SK-N-SH treated with all-trans-retinoic acid at 6 μM for 48 hours (cell line): ENCODE measurements around the gene ZNF433.

ENCODE experiments used
- ATAC-seq: fragments of 200-7000 bp; cut with Tn5 transposase; 3 replicates; pipeline ENCODE4 v1.9.1; 2020; ENCODE audit warnings: mild to moderate bottlenecking, moderate library complexity
- ARNTL ChIP-seq: fragments of 450-650 bp; formaldehyde crosslinking; IDR thresholded peaks from 2 replicates; pipeline ENCODE4 v1.5.0; 2020; ENCODE audit warnings: low read depth, mild to moderate bottlenecking, moderate library complexity, borderline replicate concordance
- CSDC2 ChIP-seq: fragments of 250-450 bp; sonication (Bioruptor Pico); IDR thresholded peaks from 2 replicates; pipeline ENCODE4 v1.5.0; 2020; ENCODE audit warnings: mild to moderate bottlenecking, moderate library complexity
- ESRRG ChIP-seq: fragments of 250-450 bp; sonication (Bioruptor Pico); IDR thresholded peaks from 2 replicates; pipeline ENCODE4 v1.6.1; 2021; ENCODE audit warnings: mild to moderate bottlenecking
- GLIS3 ChIP-seq: fragments of 250-450 bp; sonication (Bioruptor Pico); IDR thresholded peaks from 2 replicates; pipeline ENCODE4 v1.5.0; 2020; ENCODE audit warnings: mild to moderate bottlenecking, moderate library complexity
- ISL1 ChIP-seq: fragments of 250-450 bp; sonication (Bioruptor Pico); IDR thresholded peaks from 2 replicates; pipeline ENCODE4 v2.1.2; 2022; ENCODE audit warnings: mild to moderate bottlenecking, moderate library complexity
- PPARA ChIP-seq: fragments of 250-450 bp; sonication (Bioruptor Pico); IDR thresholded peaks from 2 replicates; pipeline ENCODE4 v1.5.0; 2020; ENCODE audit warnings: mild to moderate bottlenecking, borderline replicate concordance
- RARB ChIP-seq: fragments of 250-450 bp; sonication (Bioruptor Pico); IDR thresholded peaks from 2 replicates; pipeline ENCODE4 v1.8.0; 2021; ENCODE audit warnings: mild to moderate bottlenecking, moderate library complexity
- SNAI2 ChIP-seq: fragments of 250-450 bp; sonication (Bioruptor Pico); IDR thresholded peaks from 2 replicates; pipeline ENCODE4 v1.5.0; 2020; ENCODE audit warnings: mild to moderate bottlenecking, moderate library complexity
- TCF4 ChIP-seq: fragments of 250-450 bp; sonication (Bioruptor Pico); IDR thresholded peaks from 2 replicates; pipeline ENCODE4 v1.8.0; 2021; ENCODE audit warnings: mild to moderate bottlenecking, moderate library complexity, borderline replicate concordance
- TOX ChIP-seq: fragments of 250-450 bp; sonication (Bioruptor Pico); IDR thresholded peaks from 2 replicates; pipeline ENCODE4 v1.8.0; 2021; ENCODE audit warnings: mild to moderate bottlenecking, moderate library complexity, borderline replicate concordance
- ZC3H10 ChIP-seq: fragments of 250-450 bp; sonication (Bioruptor Pico); IDR thresholded peaks from 2 replicates; pipeline ENCODE4 v1.5.1; 2021; ENCODE audit warnings: mild to moderate bottlenecking, moderate library complexity
- ZFP3 ChIP-seq: fragments of 250-450 bp; sonication (Bioruptor Pico); IDR thresholded peaks from 2 replicates; pipeline ENCODE4 v1.5.0; 2020; ENCODE audit warnings: mild to moderate bottlenecking, moderate library complexity
- ZNF565 ChIP-seq: fragments of 450-650 bp; formaldehyde crosslinking; conservative IDR thresholded peaks from 2 replicates; pipeline ENCODE4 v1.5.0; 2020; ENCODE audit warnings: low read depth, mild to moderate bottlenecking, moderate library complexity
- ZNF8 ChIP-seq: fragments of 450-650 bp; formaldehyde crosslinking; IDR thresholded peaks from 2 replicates; pipeline ENCODE4 v1.5.0; 2020; ENCODE audit warnings: mild to moderate bottlenecking, moderate library complexity
- TF ChIP-seq, protein P1 (sequence below): fragments of 250-450 bp; sonication (Bioruptor Pico); IDR thresholded peaks from 2 replicates; pipeline ENCODE4 v1.8.0; 2020; ENCODE audit warnings: mild to moderate bottlenecking, moderate library complexity, borderline replicate concordance
- TF ChIP-seq, protein P2 (sequence below): fragments of 250-450 bp; sonication (Bioruptor Pico); IDR thresholded peaks from 2 replicates; pipeline ENCODE4 v1.5.1; 2020; ENCODE audit warnings: low read depth, mild to moderate bottlenecking, moderate library complexity
- TF ChIP-seq, protein P3 (sequence below): fragments of 250-450 bp; sonication (Bioruptor Pico); IDR thresholded peaks from 2 replicates; pipeline ENCODE4 v1.5.1; 2021; ENCODE audit warnings: mild to moderate bottlenecking, moderate library complexity
- TF ChIP-seq, protein P4 (sequence below): fragments of 250-450 bp; sonication (Bioruptor Pico); IDR thresholded peaks from 2 replicates; pipeline ENCODE4 v1.5.0; 2020; ENCODE audit warnings: mild to moderate bottlenecking, moderate library complexity

Gene ZNF433

DNA sequence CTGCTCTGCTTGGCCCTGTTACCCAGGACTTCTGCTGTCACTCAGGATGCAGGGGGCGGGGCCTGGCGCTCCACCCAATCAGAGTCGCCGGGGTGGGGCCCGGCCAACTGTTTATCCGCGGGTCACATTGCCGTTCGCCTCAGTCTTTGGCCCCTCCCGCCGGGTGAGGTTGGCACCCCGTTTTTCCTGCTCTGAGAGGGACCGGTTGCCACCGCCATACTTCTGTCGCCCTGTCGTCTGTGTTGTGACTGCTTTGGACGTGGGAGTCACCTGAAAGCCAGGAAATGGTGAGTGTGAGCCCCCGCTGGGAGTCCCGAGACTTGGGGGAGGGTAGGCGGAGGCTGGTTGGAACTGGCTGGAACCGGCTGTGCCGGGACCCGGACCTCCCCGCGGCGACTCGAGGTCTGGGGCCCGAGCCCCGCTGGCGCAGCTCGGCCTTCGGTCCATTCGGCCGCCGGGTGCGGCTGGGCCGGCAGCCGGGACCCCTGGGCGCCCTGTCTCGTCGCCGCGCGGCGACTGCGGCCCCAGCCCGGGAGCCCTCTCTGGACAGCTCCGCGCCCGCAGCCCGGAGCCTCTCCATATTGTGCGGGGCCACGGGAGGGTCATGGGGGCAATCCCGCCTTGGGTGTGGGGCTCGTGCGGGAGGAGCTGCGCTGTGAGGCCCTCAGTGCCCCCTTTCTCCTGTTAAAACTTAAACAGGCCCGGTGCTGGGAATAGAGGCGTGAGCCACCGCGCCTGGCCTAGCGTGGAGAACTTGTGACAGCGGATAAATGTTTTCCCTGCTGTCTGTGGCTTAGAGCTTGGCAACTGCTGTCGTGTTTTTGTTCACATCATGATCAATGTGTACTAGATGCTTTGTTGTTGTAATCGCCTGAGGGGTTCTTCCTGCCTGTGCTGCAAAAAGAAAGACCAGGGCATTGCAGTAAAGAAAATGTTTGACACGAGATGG, 29.4 kb upstream of the ZNF433 start, which contains the start of gene ZNF844:
ZNF844 (plus strand) TSS at position 142 of the 949 bp plus-strand sequence; CDS start at position 285, 143 bp downstream.
- TF ChIP-seq, protein P1, sequence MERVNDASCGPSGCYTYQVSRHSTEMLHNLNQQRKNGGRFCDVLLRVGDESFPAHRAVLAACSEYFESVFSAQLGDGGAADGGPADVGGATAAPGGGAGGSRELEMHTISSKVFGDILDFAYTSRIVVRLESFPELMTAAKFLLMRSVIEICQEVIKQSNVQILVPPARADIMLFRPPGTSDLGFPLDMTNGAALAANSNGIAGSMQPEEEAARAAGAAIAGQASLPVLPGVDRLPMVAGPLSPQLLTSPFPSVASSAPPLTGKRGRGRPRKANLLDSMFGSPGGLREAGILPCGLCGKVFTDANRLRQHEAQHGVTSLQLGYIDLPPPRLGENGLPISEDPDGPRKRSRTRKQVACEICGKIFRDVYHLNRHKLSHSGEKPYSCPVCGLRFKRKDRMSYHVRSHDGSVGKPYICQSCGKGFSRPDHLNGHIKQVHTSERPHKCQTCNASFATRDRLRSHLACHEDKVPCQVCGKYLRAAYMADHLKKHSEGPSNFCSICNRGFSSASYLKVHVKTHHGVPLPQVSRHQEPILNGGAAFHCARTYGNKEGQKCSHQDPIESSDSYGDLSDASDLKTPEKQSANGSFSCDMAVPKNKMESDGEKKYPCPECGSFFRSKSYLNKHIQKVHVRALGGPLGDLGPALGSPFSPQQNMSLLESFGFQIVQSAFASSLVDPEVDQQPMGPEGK (CRISPR knock-in tag), result 0 out of 2 replicates have a peak, but pooled peaks have one; percentile 36
- TF ChIP-seq ZC3H10 (CRISPR knock-in tag), result no peak
- peak; percentile 93 for ATAC-seq

DNA sequence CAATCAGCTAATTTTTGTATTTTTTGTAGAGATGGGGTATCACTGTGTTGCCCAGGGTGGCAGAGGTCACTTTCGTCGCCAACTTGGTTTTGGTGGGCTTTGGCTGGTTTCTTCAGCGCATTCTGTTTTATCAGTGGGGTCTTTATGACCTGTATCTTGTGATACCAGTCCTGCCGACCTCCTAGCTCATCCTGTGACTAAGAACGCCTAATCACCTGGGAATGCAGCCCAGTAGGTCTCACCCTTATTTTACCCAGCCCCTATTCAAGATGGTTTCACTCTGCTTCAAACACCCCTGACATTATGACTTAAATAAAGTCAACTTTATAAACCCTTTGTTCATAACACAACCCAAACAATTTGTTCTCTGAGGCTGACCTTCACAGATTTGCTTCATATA, 20.3 kb upstream of the ZNF433 start:
- ATAC-seq, result no peak
- TF ChIP-seq CSDC2, result no peak
- TF ChIP-seq, protein P2, sequence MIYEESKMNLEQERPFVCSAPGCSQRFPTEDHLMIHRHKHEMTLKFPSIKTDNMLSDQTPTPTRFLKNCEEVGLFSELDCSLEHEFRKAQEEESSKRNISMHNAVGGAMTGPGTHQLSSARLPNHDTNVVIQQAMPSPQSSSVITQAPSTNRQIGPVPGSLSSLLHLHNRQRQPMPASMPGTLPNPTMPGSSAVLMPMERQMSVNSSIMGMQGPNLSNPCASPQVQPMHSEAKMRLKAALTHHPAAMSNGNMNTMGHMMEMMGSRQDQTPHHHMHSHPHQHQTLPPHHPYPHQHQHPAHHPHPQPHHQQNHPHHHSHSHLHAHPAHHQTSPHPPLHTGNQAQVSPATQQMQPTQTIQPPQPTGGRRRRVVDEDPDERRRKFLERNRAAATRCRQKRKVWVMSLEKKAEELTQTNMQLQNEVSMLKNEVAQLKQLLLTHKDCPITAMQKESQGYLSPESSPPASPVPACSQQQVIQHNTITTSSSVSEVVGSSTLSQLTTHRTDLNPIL, result no peak
- TF ChIP-seq PPARA (CRISPR knock-in tag), result no peak
- TF ChIP-seq ZNF565 (CRISPR knock-in tag), result no peak
- no peak for TF ChIP-seq RARB (CRISPR knock-in tag)
- TF ChIP-seq, protein P3, sequence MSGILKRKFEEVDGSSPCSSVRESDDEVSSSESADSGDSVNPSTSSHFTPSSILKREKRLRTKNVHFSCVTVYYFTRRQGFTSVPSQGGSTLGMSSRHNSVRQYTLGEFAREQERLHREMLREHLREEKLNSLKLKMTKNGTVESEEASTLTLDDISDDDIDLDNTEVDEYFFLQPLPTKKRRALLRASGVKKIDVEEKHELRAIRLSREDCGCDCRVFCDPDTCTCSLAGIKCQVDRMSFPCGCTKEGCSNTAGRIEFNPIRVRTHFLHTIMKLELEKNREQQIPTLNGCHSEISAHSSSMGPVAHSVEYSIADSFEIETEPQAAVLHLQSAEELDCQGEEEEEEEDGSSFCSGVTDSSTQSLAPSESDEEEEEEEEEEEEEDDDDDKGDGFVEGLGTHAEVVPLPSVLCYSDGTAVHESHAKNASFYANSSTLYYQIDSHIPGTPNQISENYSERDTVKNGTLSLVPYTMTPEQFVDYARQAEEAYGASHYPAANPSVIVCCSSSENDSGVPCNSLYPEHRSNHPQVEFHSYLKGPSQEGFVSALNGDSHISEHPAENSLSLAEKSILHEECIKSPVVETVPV (CRISPR knock-in tag), result no peak
- no peak for TF ChIP-seq TOX (CRISPR knock-in tag)
- TF ChIP-seq, protein P4, sequence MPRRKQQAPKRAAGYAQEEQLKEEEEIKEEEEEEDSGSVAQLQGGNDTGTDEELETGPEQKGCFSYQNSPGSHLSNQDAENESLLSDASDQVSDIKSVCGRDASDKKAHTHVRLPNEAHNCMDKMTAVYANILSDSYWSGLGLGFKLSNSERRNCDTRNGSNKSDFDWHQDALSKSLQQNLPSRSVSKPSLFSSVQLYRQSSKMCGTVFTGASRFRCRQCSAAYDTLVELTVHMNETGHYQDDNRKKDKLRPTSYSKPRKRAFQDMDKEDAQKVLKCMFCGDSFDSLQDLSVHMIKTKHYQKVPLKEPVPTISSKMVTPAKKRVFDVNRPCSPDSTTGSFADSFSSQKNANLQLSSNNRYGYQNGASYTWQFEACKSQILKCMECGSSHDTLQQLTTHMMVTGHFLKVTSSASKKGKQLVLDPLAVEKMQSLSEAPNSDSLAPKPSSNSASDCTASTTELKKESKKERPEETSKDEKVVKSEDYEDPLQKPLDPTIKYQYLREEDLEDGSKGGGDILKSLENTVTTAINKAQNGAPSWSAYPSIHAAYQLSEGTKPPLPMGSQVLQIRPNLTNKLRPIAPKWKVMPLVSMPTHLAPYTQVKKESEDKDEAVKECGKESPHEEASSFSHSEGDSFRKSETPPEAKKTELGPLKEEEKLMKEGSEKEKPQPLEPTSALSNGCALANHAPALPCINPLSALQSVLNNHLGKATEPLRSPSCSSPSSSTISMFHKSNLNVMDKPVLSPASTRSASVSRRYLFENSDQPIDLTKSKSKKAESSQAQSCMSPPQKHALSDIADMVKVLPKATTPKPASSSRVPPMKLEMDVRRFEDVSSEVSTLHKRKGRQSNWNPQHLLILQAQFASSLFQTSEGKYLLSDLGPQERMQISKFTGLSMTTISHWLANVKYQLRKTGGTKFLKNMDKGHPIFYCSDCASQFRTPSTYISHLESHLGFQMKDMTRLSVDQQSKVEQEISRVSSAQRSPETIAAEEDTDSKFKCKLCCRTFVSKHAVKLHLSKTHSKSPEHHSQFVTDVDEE (CRISPR knock-in tag), result no peak
- no peak for TF ChIP-seq ESRRG (CRISPR knock-in tag)
- TF ChIP-seq, protein P1 (CRISPR knock-in tag), result no peak
- TF ChIP-seq SNAI2, result no peak
- no peak for TF ChIP-seq ZC3H10 (CRISPR knock-in tag)
- TF ChIP-seq TCF4 (CRISPR knock-in tag), result no peak
- TF ChIP-seq ZFP3 (CRISPR knock-in tag), result no peak

DNA sequence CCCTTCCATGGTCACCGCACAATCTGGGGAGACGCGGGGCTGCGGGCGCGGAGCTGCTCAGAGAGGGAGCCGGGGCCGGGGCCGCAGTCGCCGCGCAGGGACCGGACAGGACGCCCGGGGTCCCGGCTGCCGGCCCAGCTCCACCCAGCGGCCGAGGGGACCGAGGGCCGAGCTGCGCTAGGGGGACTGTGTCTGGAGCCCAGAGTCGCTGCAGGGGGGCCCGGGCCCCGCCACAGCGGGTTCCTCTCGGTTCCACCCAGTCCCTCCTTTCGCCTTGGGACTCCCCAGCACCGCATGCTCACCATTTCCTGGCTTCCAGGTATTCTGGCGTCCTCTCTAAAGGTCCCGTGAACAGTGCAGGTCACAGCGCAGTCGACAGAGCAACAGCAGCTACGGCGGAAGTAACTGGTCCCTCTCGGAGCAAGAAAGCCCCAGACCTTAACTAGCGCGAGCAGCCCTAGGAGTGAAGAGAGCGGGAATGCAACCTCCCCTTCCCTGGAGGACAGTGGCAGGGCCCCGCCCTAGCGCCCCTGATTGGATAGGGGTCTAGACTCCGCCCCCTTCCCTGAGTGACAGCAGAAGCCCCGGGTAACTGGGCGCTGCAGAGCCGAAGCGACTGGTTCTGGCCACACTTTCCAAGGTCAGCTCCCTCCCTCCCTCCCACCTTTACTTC, 17.2 kb upstream of the ZNF433 start, which contains the start of gene ZNF878:
ZNF878 (minus strand) TSS at position 465 of the 673 bp plus-strand sequence; CDS start at position 305, 160 bp downstream.
- ATAC-seq, result peak; percentile 99
- no peak for TF ChIP-seq ZC3H10 (CRISPR knock-in tag)

DNA sequence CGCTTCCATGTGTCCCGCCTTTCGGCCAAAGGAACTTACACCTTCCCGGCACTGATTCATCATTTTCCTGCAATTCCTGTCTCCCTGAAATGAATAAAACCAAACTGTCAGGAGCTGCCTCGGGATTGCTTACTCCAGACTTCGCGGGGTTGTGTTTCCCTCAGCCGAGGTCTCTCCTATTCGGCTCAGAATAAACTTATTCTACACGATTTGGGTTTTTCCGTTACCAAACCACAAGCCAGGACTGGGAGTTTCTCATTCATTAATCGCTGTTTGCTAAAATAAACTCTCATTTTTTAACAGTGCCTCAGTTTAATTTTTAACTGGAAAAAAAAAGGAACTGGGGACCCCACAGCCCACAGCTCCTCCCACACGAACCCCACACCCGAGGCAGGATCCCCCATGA, 16.6 kb upstream of the ZNF433 start:
- ATAC-seq, result peak; percentile 34
- TF ChIP-seq ISL1 (CRISPR knock-in tag) (no peak), CSDC2 (no peak), PPARA (CRISPR knock-in tag) (no peak), GLIS3 (no peak), ARNTL (CRISPR knock-in tag) (no peak), ZNF8 (CRISPR knock-in tag) (no peak)
- TF ChIP-seq, protein P4 (CRISPR knock-in tag), result no peak
- TF ChIP-seq, protein P1 (CRISPR knock-in tag), result no peak
